ENCODE results near the gene ABHD14A. TPM values are rescaled to one million over a fixed set of nuclear protein-coding genes. Genes with fewer than 3 reads are reported as not detected.

The ABHD14A gene
- total RNA-seq, 4 donors from 2014 or later: 4.3 to 14.2 (median 9.4) TPM

- WGBS, 2 donors: 55 to 81% methylated on average over 2 to 3 of the region's 8 CpGs
- Histone ChIP-seq H3K27ac (peak overlapping the region in 3 of 4 donors; percentile 3 to 85 (median 21)), H3K4me1 (peaks cover 0 to 65% (median 24%) of the 10 kb centered on the region in 3 donors), H3K9me3 (no peaks in the 10 kb centered on the region), H3K36me3 (no peaks in the 10 kb centered on the region), H3K27me3 (no peaks in the 10 kb centered on the region), H3K4me3 (no peak overlapping the region)
- no peak for DNase-seq
- TF ChIP-seq, protein P1, sequence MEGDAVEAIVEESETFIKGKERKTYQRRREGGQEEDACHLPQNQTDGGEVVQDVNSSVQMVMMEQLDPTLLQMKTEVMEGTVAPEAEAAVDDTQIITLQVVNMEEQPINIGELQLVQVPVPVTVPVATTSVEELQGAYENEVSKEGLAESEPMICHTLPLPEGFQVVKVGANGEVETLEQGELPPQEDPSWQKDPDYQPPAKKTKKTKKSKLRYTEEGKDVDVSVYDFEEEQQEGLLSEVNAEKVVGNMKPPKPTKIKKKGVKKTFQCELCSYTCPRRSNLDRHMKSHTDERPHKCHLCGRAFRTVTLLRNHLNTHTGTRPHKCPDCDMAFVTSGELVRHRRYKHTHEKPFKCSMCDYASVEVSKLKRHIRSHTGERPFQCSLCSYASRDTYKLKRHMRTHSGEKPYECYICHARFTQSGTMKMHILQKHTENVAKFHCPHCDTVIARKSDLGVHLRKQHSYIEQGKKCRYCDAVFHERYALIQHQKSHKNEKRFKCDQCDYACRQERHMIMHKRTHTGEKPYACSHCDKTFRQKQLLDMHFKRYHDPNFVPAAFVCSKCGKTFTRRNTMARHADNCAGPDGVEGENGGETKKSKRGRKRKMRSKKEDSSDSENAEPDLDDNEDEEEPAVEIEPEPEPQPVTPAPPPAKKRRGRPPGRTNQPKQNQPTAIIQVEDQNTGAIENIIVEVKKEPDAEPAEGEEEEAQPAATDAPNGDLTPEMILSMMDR (IDR thresholded peaks at IDR 0.05): no peak
- no peak for TF ChIP-seq POLR2A (IDR thresholded peaks at IDR 0.05)
- intact Hi-C loops (cut with DNase I): no loop called here
Measured at GRCh38 chr3:52023860-52024764, 49.2 kb downstream of the ABHD14A start.

- TF ChIP-seq POLR2A (IDR thresholded peaks at IDR 0.05): no peak
- TF ChIP-seq, protein P1 (IDR thresholded peaks at IDR 0.05): no peak
- intact Hi-C loops (cut with DNase I): no loop called here
- Histone ChIP-seq H3K4me1 (peaks cover 0 to 66% (median 28%) of the 10 kb centered on the region in 3 donors), H3K36me3 (no peaks in the 10 kb centered on the region), H3K4me3 (no peak overlapping the region), H3K27ac (no peak overlapping the region), H3K9me3 (no peaks in the 10 kb centered on the region), H3K27me3 (no peaks in the 10 kb centered on the region)
- DNase-seq: no peak
- WGBS, 2 donors: 64 to 66% methylated on average over 5 to 6 of the region's 6 CpGs
Measured at GRCh38 chr3:52024765-52025452, 50.0 kb downstream of the ABHD14A start.

DNA sequence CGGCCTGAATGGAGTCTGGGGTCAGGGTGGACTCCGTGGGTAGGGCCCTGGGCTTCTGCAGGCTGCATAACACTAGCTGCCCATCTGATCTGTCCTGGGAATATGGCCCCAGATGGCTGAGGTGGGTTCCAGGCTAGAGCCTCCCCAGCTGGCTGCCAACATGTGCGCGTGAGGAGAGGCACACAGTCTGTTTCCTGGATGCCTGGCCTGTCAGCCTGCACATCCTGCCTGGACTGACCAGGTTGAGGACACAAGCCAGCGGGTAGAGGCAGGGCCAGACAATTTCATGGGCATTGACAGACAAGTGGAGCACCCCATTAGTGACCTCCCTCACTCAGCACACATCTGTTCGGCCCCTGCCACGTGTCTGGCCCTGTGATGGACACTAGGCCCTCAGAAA, 50.6 kb downstream of the ABHD14A start:
- H3K36me3 ChIP-seq: no peaks in the 10 kb centered on the region
- TF ChIP-seq, protein P1 (IDR thresholded peaks at IDR 0.05): no peak
- TF ChIP-seq POLR2A (IDR thresholded peaks at IDR 0.05): no peak
- no peaks in the 10 kb centered on the region for H3K9me3 ChIP-seq
- 63 to 66% methylated on average over 2 to 3 of the region's 7 CpGs for WGBS, 2 donors
- H3K27me3 ChIP-seq: no peaks in the 10 kb centered on the region
- intact Hi-C loops (cut with DNase I): no loop called here
- no peak overlapping the region for H3K27ac ChIP-seq
- DNase-seq: no peak
- peaks cover 0 to 66% (median 33%) of the 10 kb centered on the region in 3 donors for H3K4me1 ChIP-seq
- no peak overlapping the region for H3K4me3 ChIP-seq

DNA sequence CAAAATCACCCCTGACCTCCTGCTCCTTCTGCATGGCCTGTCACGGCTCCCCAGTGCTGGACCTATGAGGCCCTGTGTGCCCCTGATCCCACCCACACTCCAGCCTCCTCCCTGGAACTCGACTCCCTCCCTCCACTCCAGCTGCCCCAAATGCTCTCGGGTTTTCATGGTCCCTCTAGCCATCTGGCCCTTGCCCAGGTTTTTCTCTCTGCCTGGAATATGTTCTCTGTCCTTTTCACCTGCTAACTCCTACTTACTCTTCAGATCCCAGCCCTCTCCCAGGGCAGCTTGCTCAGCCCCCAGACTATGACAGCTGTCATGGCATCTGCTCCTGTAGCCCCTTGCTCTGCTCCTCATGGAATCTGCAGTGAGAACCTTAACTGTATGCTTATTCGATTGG, 51.2 kb downstream of the ABHD14A start:
- peaks cover 3 to 66% (median 35%) of the 10 kb centered on the region in 3 donors for H3K4me1 ChIP-seq
- H3K27ac ChIP-seq: no peak overlapping the region
- H3K9me3 ChIP-seq: no peaks in the 10 kb centered on the region
- no peak overlapping the region for H3K4me3 ChIP-seq
- 53 to 63% methylated on average over 4 of the region's 4 CpGs for WGBS, 2 donors
- intact Hi-C loops (cut with DNase I): no loop called here
- no peaks in the 10 kb centered on the region for H3K27me3 ChIP-seq
- no peak for DNase-seq
- H3K36me3 ChIP-seq: no peaks in the 10 kb centered on the region
- no peak for TF ChIP-seq POLR2A (IDR thresholded peaks at IDR 0.05)
- TF ChIP-seq, protein P1 (IDR thresholded peaks at IDR 0.05): no peak

- no peak overlapping the region for H3K4me3 ChIP-seq
- 53% methylated on average over 8 of the region's 12 CpGs; no CpG with 5 or more reads in 1 of the 2 donors for WGBS, 2 donors
- TF ChIP-seq, protein P1 (IDR thresholded peaks at IDR 0.05): no peak
- no peak for TF ChIP-seq POLR2A (IDR thresholded peaks at IDR 0.05)
- intact Hi-C loops (cut with DNase I): no loop called here
- peaks cover 5 to 67% (median 37%) of the 10 kb centered on the region in 3 donors for H3K4me1 ChIP-seq
- H3K9me3 ChIP-seq: no peaks in the 10 kb centered on the region
- H3K27ac ChIP-seq: no peak overlapping the region
- no peaks in the 10 kb centered on the region for H3K27me3 ChIP-seq
- no peak for DNase-seq
- no peaks in the 10 kb centered on the region for H3K36me3 ChIP-seq
Measured at GRCh38 chr3:52028572-52028971, 53.7 kb downstream of the ABHD14A start.
